ENCODE measurements around the gene F2R. TPM values are rescaled to one million over a fixed set of nuclear protein-coding genes. Genes with fewer than 3 reads are reported as not detected.

The F2R gene
- total RNA-seq, 1 experiment from 2014 or later: 16.9 TPM

DNA sequence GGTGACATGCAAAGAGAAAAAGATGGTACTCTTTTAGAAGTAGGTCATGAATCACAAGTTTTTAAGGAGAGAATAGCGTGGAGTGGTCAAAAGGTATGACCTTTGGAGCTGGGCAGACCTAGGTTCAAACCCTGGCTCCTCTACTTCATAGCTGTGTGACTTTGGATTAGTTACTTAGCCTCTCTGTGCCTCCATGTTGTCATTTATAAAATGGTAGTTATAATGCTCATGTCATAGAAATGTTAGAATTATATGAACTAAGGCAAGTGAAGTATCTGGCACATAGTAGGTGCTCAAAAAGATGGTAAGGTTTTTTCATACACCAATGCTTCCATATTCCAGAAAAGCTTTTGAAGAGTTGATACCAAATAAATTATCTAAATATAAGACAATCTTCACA, 7.3 kb downstream of the F2R start:
- ChIA-PET POLR2A (ENCODE audit: unreplicated experiment) (no interaction called here), CTCF (no interaction called here)
- H3K36me3 ChIP-seq (ENCODE audit: low read depth, low read length): no peaks in the 10 kb centered on the region
- H3K27ac ChIP-seq (ENCODE audit: low read length): no peak overlapping the region
- H4K20me1 ChIP-seq (ENCODE audit: low read length): no peaks in the 10 kb centered on the region
- H2AFZ ChIP-seq (ENCODE audit: low read length): no peak overlapping the region
- no peak overlapping the region for H3K9ac ChIP-seq (ENCODE audit: low read length)
- no peaks in the 10 kb centered on the region for H3F3A ChIP-seq (ENCODE audit: low read length, unreplicated experiment)
- no peaks in the 10 kb centered on the region for H3K9me2 ChIP-seq (replicated peaks; ENCODE audit: low read length)
- H3K79me2 ChIP-seq (ENCODE audit: low read length): peaks cover 15% of the 10 kb centered on the region
- no peak for ATAC-seq
- no peaks in the 10 kb centered on the region for H3K9me3 ChIP-seq (ENCODE audit: low read length)
- TF ChIP-seq EZH2 (IDR thresholded peaks at IDR 0.05; ENCODE audit: low read length, unreplicated experiment): no peak
- no peak for TF ChIP-seq EZH2phosphoT487 (IDR thresholded peaks at IDR 0.05; ENCODE audit: borderline replicate concordance, low read length)
- TF ChIP-seq, protein P1, sequence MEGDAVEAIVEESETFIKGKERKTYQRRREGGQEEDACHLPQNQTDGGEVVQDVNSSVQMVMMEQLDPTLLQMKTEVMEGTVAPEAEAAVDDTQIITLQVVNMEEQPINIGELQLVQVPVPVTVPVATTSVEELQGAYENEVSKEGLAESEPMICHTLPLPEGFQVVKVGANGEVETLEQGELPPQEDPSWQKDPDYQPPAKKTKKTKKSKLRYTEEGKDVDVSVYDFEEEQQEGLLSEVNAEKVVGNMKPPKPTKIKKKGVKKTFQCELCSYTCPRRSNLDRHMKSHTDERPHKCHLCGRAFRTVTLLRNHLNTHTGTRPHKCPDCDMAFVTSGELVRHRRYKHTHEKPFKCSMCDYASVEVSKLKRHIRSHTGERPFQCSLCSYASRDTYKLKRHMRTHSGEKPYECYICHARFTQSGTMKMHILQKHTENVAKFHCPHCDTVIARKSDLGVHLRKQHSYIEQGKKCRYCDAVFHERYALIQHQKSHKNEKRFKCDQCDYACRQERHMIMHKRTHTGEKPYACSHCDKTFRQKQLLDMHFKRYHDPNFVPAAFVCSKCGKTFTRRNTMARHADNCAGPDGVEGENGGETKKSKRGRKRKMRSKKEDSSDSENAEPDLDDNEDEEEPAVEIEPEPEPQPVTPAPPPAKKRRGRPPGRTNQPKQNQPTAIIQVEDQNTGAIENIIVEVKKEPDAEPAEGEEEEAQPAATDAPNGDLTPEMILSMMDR (conservative IDR thresholded peaks at IDR 0.05; ENCODE audit: low read depth, low read length): no peak
- no TSS peak for BruUV-seq (replicated peaks)
- no peak overlapping the region for H3K4me2 ChIP-seq (ENCODE audit: low read length)
- no peak overlapping the region for H3K4me3 ChIP-seq (ENCODE audit: low read length)
- intact Hi-C loops (cut with micrococcal nuclease): no loop called here
- no peak for DNase-seq
- H3K27me3 ChIP-seq (ENCODE audit: low read length): no peaks in the 10 kb centered on the region
- H3K4me1 ChIP-seq (ENCODE audit: insufficient read depth, low read length): no peaks in the 10 kb centered on the region

DNA sequence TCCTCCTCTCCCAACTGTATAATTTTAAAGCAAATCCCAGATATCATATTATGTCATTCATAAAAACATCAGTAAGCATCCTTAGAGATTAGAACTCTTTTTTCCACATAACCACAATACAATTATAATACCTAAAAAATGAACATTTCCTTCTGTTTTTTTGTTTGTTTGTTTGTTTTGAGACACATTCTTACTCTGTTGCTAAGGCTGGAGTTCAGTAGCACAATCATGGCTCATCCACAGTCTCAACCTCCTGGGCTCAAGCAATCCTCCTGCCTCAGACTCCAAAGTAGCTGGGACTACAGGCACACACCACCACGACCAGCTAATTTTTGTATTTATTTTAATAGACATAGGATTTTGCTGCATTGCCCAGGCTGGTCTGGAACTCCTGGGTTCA, 8.0 kb downstream of the F2R start:
- no peaks in the 10 kb centered on the region for H3F3A ChIP-seq (ENCODE audit: low read length, unreplicated experiment)
- H3K79me2 ChIP-seq (ENCODE audit: low read length): peaks cover 8% of the 10 kb centered on the region; the same call in 1 of the 2 replicates
- no peaks in the 10 kb centered on the region for H3K9me2 ChIP-seq (replicated peaks; ENCODE audit: low read length)
- no peak overlapping the region for H3K27ac ChIP-seq (ENCODE audit: low read length)
- no peaks in the 10 kb centered on the region for H3K36me3 ChIP-seq (ENCODE audit: low read depth, low read length)
- no peak overlapping the region for H3K4me3 ChIP-seq (ENCODE audit: low read length)
- no TSS peak for BruUV-seq (replicated peaks)
- no peak for DNase-seq
- CTCF ChIA-PET: no interaction called here
- no peak overlapping the region for H3K4me2 ChIP-seq (ENCODE audit: low read length)
- H3K9ac ChIP-seq (ENCODE audit: low read length): no peak overlapping the region
- no peaks in the 10 kb centered on the region for H3K27me3 ChIP-seq (ENCODE audit: low read length)
- no peak overlapping the region for H2AFZ ChIP-seq (ENCODE audit: low read length)
- TF ChIP-seq, protein P1 (conservative IDR thresholded peaks at IDR 0.05; ENCODE audit: low read depth, low read length): no peak
- TF ChIP-seq EZH2 (IDR thresholded peaks at IDR 0.05; ENCODE audit: low read length, unreplicated experiment): no peak
- TF ChIP-seq EZH2phosphoT487 (IDR thresholded peaks at IDR 0.05; ENCODE audit: borderline replicate concordance, low read length): no peak
- H4K20me1 ChIP-seq (ENCODE audit: low read length): no peaks in the 10 kb centered on the region
- intact Hi-C loops (cut with micrococcal nuclease): no loop called here
- no peaks in the 10 kb centered on the region for H3K4me1 ChIP-seq (ENCODE audit: insufficient read depth, low read length)
- no peak for ATAC-seq
- POLR2A ChIA-PET (ENCODE audit: unreplicated experiment): no interaction called here
- H3K9me3 ChIP-seq (ENCODE audit: low read length): no peaks in the 10 kb centered on the region

DNA sequence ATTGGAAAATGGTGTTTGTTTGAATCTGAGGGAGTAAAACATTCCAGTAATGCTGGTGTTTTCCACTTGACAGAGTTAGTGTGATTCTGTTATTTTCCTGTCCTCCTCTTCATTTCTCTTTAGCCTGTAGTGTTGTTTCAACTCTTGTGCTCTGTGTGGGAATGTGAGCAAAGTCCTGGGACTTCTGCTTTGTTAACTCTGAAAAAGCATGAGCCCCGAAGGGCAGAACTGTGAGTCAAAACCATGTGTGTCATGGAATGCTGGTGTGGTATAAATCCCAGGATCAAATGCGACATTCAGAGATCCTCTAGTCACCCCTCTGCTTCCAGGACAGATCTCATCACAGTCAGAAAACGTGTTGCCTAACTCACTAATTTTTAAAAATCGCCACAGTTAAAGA, 8.9 kb downstream of the F2R start:
- H3K4me3 ChIP-seq (ENCODE audit: low read length): no peak overlapping the region
- ChIA-PET POLR2A (ENCODE audit: unreplicated experiment) (no interaction called here), CTCF (no interaction called here)
- H3F3A ChIP-seq (ENCODE audit: low read length, unreplicated experiment): no peaks in the 10 kb centered on the region
- H4K20me1 ChIP-seq (ENCODE audit: low read length): no peaks in the 10 kb centered on the region
- peaks cover 6% of the 10 kb centered on the region; the same call in 1 of the 2 replicates for H3K9me3 ChIP-seq (ENCODE audit: low read length)
- TF ChIP-seq EZH2 (IDR thresholded peaks at IDR 0.05; ENCODE audit: low read length, unreplicated experiment): no peak
- TF ChIP-seq, protein P1 (conservative IDR thresholded peaks at IDR 0.05; ENCODE audit: low read depth, low read length): no peak
- no peak for TF ChIP-seq EZH2phosphoT487 (IDR thresholded peaks at IDR 0.05; ENCODE audit: borderline replicate concordance, low read length)
- no peak for DNase-seq
- intact Hi-C loops (cut with micrococcal nuclease): no loop called here
- no peaks in the 10 kb centered on the region for H3K4me1 ChIP-seq (ENCODE audit: insufficient read depth, low read length)
- no peak overlapping the region for H2AFZ ChIP-seq (ENCODE audit: low read length)
- BruUV-seq (replicated peaks): no TSS peak
- peaks cover 7% of the 10 kb centered on the region; the same call in 1 of the 2 replicates for H3K36me3 ChIP-seq (ENCODE audit: low read depth, low read length)
- no peaks in the 10 kb centered on the region for H3K9me2 ChIP-seq (replicated peaks; ENCODE audit: low read length)
- H3K27me3 ChIP-seq (ENCODE audit: low read length): no peaks in the 10 kb centered on the region
- no peak overlapping the region for H3K4me2 ChIP-seq (ENCODE audit: low read length)
- H3K9ac ChIP-seq (ENCODE audit: low read length): no peak overlapping the region
- no peak overlapping the region for H3K27ac ChIP-seq (ENCODE audit: low read length)
- 0 out of 2 replicates have a peak, but pooled peaks cover 5% of the 10 kb centered on the region for H3K79me2 ChIP-seq (ENCODE audit: low read length)
- ATAC-seq: no peak

Data from PC-3 (cell line).